Stimulated activated naive CD4-positive, alpha-beta T cell (primary cell): ENCODE data around the gene NFYA.

Experiments
- DNase-seq, 6 experiments: peaks; one replicate each; lab custom pipeline; 2025; lab: John Stamatoyannopoulos, UW

The NFYA gene

GRCh38 chr6:41073203-41073967 lies 611 bp downstream of the NFYA start:
- DNase-seq: peak; percentile 61 to 83 (median 74)

- DNase-seq: peak in 4 of 6 experiments; percentile 7 to 48 (median 22)
Measured at GRCh38 chr6:41073968-41074691, 1.4 kb downstream of the NFYA start.

DNA sequence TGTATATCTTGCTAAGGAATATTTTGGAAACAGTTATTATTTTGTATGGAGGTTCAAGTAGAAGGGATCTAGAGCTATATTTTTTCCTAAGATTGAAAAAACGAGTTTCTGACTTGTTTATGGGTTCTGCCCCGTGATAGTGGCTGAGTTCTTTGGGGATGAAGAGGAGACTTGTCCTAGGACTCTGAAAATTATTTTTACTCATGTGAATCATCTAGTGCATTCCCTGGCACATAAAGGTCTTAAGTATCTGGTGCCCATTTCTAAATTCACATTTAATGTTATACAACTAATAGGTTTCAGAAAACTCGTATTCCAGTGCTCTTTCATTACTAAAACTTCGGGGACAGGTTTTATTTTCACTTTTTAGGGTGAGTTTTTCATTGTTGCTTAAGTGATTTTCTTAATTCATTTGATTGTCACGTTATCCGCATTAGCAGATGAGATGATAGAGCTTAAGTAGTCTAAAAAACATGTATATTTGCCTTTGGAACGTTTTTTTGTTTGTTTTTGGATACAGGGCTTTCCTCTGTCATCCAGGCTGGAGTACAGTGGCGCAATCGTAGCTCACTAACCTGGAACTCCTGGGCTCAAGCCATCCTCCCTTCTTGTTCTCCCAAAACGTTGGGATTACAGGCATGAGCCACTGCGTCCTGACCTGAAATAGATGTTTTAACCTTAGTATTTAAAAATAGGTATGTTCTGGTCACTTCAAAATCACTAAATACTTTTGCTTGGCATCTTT lies 2.1 kb downstream of the NFYA start:
- DNase-seq: no peak

DNA sequence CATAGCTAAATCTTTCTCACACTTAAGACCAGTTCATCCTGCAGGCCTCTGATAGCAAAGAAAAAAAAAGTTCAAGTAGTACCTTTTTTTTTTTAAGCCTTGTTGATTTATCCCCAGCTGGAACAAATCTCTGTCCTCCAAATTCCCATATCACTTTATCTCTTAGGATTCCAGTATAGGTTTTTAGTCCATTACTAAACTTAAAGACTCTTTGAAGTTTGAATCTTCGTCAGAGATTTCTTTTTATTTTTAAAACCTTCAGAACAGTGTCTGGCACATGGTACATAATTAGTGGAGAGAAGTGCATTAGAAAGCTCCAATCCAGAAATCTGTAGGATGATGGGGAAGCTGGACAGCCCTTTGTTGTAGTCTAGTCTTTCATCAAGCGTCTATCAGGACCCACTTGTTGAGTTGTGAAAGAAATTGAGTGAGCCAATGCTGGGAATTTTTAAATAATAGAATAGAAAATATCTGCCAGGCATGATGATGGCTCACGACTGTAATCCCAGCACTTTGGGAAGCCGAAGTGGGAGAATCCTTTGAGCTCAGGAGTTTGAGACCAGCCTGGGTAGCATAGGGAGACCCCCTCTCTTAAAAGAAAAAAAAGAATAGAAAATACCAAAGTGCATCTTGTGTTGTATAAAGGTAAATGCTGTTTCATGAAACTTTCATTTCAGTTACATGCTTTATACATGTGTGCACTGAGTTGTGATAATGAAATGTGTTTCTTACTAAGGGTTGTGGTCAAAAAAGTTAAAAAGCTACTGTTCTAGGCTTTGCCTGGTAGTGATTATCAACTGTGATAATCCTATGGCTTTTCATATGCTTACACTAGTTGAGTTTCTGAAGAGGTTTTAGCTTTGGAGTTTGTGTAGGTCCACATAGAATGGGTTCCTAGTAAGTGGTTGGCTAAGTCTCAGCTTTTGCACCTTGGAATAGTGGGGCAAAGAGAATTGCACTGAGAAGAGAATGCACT lies 3.2 kb downstream of the NFYA start:
- no peak for DNase-seq

- DNase-seq: no peak
Measured at GRCh38 chr6:41077536-41077935, 4.8 kb downstream of the NFYA start.

- DNase-seq: no peak
Measured at GRCh38 chr6:41078101-41078500, 5.3 kb downstream of the NFYA start.

DNA sequence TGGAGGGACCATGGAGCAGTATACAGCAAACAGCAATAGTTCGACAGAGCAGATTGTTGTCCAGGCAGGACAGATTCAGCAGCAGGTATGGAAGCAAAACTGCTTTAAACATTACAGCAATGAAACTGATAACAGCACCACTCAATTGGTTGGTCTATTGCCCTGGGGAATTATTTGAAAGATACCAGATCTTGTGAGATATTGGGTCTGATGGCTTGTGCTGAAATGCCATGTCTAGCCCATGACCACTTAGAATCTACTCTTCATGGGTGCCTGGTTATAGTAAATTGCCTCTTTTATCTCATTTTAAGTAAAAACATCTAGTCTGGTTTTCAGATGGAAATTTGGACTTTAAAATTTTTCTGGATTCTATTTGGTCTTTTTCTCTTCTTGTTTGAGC lies 6.3 kb downstream of the NFYA start:
- DNase-seq: no peak

GRCh38 chr6:41080621-41081020 lies 7.8 kb downstream of the NFYA start:
- peak in 5 of 6 experiments; percentile 3 to 47 (median 18) for DNase-seq

- DNase-seq: no peak
Measured at GRCh38 chr6:41083072-41083471, 10.3 kb downstream of the NFYA start.

DNA sequence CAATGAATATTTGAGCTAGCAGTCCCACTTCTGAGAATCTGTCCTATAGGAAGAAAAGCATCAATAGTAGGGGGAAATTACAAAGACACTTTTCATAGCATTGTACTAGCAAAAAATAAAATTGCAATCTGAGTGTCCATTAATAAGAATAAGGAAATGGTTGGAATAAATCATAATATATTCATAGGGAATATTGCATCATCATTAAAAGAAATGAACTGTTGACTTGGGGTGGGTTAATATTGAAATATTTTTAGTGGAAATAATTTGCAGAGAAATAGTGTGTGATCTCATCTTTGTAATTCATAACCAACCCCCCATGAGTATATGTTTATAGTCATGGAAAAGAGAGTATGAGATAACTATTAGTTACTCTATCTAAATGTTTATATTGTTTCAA lies 12.4 kb downstream of the NFYA start:
- DNase-seq: no peak

GRCh38 chr6:41088451-41088850 lies 15.7 kb downstream of the NFYA start:
- no peak for DNase-seq

GRCh38 chr6:41090841-41091761 lies 18.3 kb downstream of the NFYA start:
- no peak for DNase-seq

DNA sequence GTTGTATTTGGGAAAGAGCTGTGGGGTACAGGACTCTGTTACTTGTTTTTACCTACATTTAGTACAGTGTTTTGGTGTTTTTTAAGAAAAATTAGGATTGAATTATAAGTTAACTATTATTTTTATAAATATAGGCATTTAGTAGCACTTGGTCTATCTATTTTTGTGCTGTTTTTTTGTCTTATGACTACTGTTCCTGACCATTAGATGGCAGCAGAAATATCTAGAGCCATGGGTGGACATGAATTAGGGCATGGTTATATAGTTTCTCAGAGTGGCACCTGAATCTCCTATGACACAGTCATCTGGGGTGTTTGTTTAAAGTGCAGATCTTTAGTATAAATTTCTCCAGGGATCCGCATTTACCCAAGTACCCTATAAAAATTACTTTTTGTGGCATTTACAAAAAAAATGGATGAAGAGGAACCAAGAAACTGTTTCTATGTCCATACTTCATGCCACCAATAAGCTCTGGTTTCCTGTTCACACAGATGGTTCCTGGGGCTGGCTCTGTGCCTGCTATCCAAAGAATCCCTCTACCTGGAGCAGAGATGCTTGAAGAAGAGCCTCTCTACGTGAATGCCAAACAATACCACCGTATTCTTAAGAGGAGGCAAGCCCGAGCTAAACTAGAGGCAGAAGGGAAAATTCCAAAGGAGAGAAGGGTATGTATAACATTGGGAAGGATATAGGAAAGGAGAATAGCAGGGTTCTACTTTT lies 19.8 kb downstream of the NFYA start:
- no peak for DNase-seq

GRCh38 chr6:41093729-41094128 lies 21.0 kb downstream of the NFYA start:
- no peak for DNase-seq

GRCh38 chr6:41097467-41098090 lies 24.8 kb downstream of the NFYA start:
- DNase-seq: no peak

DNA sequence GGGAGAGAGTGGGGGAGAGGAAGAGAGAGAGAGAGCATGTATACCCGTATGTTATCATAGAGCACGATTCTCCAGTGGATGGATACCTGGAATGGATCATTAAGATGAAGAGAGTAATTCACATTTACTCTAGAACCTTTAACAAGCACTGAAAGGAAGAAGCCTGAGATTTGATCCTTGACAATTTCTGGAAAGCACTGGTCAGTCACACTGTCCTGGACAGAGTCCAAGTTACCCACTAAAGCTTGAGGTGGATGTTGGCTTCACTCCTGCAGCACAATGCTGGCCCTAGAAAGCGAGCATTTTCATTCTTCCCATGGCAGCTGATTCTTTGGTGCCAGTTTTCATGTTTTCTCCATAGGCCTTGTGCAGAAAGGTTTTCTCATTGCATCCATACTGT lies 25.6 kb downstream of the NFYA start:
- DNase-seq: no peak

- peak in 1 of 6 experiments; percentile 36 for DNase-seq
Measured at GRCh38 chr6:41100871-41101287, 28.1 kb downstream of the NFYA start.

GRCh38 chr6:41103847-41104246 lies 31.1 kb downstream of the NFYA start:
- no peak for DNase-seq

DNA sequence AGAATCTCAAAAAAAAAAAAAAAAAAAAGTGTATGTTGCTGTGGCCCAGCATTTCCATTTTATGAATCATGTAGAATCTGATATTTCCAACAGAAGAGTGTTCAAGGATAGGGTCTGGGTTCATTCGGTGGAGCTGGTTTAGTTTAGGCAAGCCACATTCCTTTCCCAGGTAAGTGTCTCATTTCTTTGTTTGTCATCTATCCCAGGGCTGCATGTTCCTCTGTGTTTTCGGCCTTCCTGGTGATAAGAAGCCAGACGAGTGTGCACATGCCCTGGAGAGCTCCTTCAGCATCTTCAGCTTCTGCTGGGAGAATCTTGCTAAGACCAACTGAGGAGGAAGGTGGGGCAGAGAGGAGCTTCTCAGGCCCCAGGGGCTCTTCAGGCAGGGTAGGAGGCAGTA lies 38.2 kb downstream of the NFYA start:
- no peak for DNase-seq
